Tibial nerve (tissue), 4 donors: Measurements from ENCODE around the gene UPB1. TPM values are rescaled to one million over a fixed set of nuclear protein-coding genes. Genes with fewer than 3 reads are reported as not detected.
A peak's percentile ranks its signal among the peaks of the same experiment; 100 is the strongest.

Source experiments
- DNase-seq, 2 donors: peaks; one replicate each; pipeline ENCODE4 v3.0.0-alpha.2; 2019; ENCODE audit warnings: low spot score in 2 of 2
- H3K27ac ChIP-seq, 4 donors: fragments of 200-600 bp; sonication (generic) in 3 of 4; one replicate each; pipeline ENCODE4 v1.5.1; 2017 to 2019; ENCODE audit warnings: mild to moderate bottlenecking in 1 of 4
- H3K27me3 ChIP-seq, 2 donors: fragments of 200-600 bp; sonication (generic) in 1 of 2; one replicate each; pipeline versions ENCODE4 v1.5.1 to v1.6.0; 2017 to 2019
- H3K36me3 ChIP-seq, 3 donors: fragments of 200-600 bp; sonication (generic); one replicate each; pipeline ENCODE4 v1.5.1; 2018 to 2019
- H3K4me1 ChIP-seq, 4 donors: fragments of 200-600 bp; sonication (generic) in 3 of 4; one replicate each; pipeline ENCODE4 v1.5.1; 2017 to 2019
- H3K4me3 ChIP-seq, 4 donors: fragments of 200-600 bp; sonication (generic) in 3 of 4; one replicate each; pipeline ENCODE4 v1.5.1; 2017 to 2019; ENCODE audit warnings: mild to moderate bottlenecking in 1 of 4, moderate library complexity in 1 of 4
- H3K9me3 ChIP-seq, 4 donors: fragments of 200-600 bp; sonication (generic) in 3 of 4; one replicate each; pipeline ENCODE4 v1.5.1; 2017 to 2019
- CTCF ChIP-seq, 5 experiments: fragments of 200-600 bp in 3 of 5; fragments of 450-650 bp in 2 of 5; sonication (generic) in 3 of 5; IDR thresholded peaks; one replicate each; pipeline ENCODE4 v1.5.1; 2016 to 2019; ENCODE audit warnings: antibody characterized with exemption in 5 of 5, mild to moderate bottlenecking in 3 of 5, moderate library complexity in 2 of 5
- EP300 ChIP-seq, 2 donors: sonication (generic); formaldehyde crosslinking; IDR thresholded peaks; one replicate each; pipeline ENCODE4 v1.6.1; 2017; ENCODE audit warnings: antibody characterized with exemption in 2 of 2, mild to moderate bottlenecking in 1 of 2
- POLR2A ChIP-seq, 2 donors: fragments of 450-650 bp; IDR thresholded peaks; one replicate each; pipeline ENCODE4 v1.6.1; 2017; ENCODE audit warnings: antibody characterized with exemption in 2 of 2, mild to moderate bottlenecking in 2 of 2, moderate library complexity in 2 of 2
- WGBS, 2 donors: methylation state at CpG; one replicate each; pipeline ENCODE4 v1.1.5; 2018; 5-methylcytosine and 5-hydroxymethylcytosine counted together
- total RNA-seq, 4 donors: library from RNA; depleted of rRNA; stranded (reverse); fragments of >200 nt; gene quantifications; one replicate each; pipeline ENCODE4 v1.1.0, GENCODE V29; 2016

UPB1 gene
- total RNA-seq, 4 donors from 2014 or later = 0.44 to 0.98 (median 0.63) TPM; not detected in 1

- H3K36me3 ChIP-seq = no peaks in the 10 kb centered on the region
- DNase-seq = peak in 1 of 2 donors; percentile 65
- no peak overlapping the region for H3K4me3 ChIP-seq
- H3K27ac ChIP-seq = no peak overlapping the region
- no peaks in the 10 kb centered on the region for H3K9me3 ChIP-seq
- TF ChIP-seq CTCF (IDR thresholded peaks at IDR 0.05) = peak; percentile 24 to 50 (median 33)
- TF ChIP-seq EP300 (IDR thresholded peaks at IDR 0.05) = no peak
- peaks cover 0 to 19% (median 5%) of the 10 kb centered on the region in 4 donors for H3K4me1 ChIP-seq
- 70 to 77% methylated on average over 7 of the region's 7 CpGs for WGBS, 2 donors
- H3K27me3 ChIP-seq = no peaks in the 10 kb centered on the region
These were observed 8.2 kb downstream of the UPB1 start for GRCh38 chr22:24503137-24503842.

GRCh38 chr22:24503843-24504338 lies 8.8 kb downstream of the UPB1 start:
- no peak overlapping the region for H3K4me3 ChIP-seq
- 81 to 87% methylated on average over 5 of the region's 5 CpGs for WGBS, 2 donors
- H3K27ac ChIP-seq = no peak overlapping the region
- no peak for DNase-seq
- no peaks in the 10 kb centered on the region for H3K36me3 ChIP-seq
- no peaks in the 10 kb centered on the region for H3K9me3 ChIP-seq
- peaks cover 0 to 19% (median 5%) of the 10 kb centered on the region in 4 donors for H3K4me1 ChIP-seq
- no peaks in the 10 kb centered on the region for H3K27me3 ChIP-seq
- no peak for TF ChIP-seq EP300 (IDR thresholded peaks at IDR 0.05)

- Histone ChIP-seq H3K27me3 (no peaks in the 10 kb centered on the region), H3K36me3 (no peaks in the 10 kb centered on the region), H3K4me1 (peaks cover 0 to 19% (median 5%) of the 10 kb centered on the region in 4 donors), H3K4me3 (no peak overlapping the region), H3K9me3 (no peaks in the 10 kb centered on the region), H3K27ac (no peak overlapping the region)
- no peak for TF ChIP-seq CTCF (IDR thresholded peaks at IDR 0.05)
- no peak for TF ChIP-seq EP300 (IDR thresholded peaks at IDR 0.05)
- TF ChIP-seq POLR2A (IDR thresholded peaks at IDR 0.05) = no peak
- WGBS, 2 donors = 82 to 94% methylated on average over 2 of the region's 2 CpGs
- DNase-seq = no peak
These were observed 9.4 kb downstream of the UPB1 start for GRCh38 chr22:24504540-24504939.

GRCh38 chr22:24504956-24505736 lies 10.0 kb downstream of the UPB1 start:
- H3K27ac ChIP-seq = no peak overlapping the region
- no peaks in the 10 kb centered on the region for H3K36me3 ChIP-seq
- WGBS, 2 donors = 90 to 91% methylated on average over 3 of the region's 3 CpGs
- H3K27me3 ChIP-seq = no peaks in the 10 kb centered on the region
- H3K4me1 ChIP-seq = peaks cover 0 to 19% (median 5%) of the 10 kb centered on the region in 4 donors
- H3K9me3 ChIP-seq = no peaks in the 10 kb centered on the region
- TF ChIP-seq EP300 (IDR thresholded peaks at IDR 0.05) (no peak), CTCF (IDR thresholded peaks at IDR 0.05) (no peak), POLR2A (IDR thresholded peaks at IDR 0.05) (no peak)
- DNase-seq = no peak
- H3K4me3 ChIP-seq = no peak overlapping the region

- Histone ChIP-seq H3K27me3 (no peaks in the 10 kb centered on the region), H3K4me1 (peaks cover 0 to 34% (median 10%) of the 10 kb centered on the region in 4 donors), H3K27ac (no peak overlapping the region), H3K36me3 (no peaks in the 10 kb centered on the region), H3K9me3 (no peaks in the 10 kb centered on the region), H3K4me3 (no peak overlapping the region)
- 64 to 72% methylated on average over 6 of the region's 6 CpGs for WGBS, 2 donors
- no peak for DNase-seq
- no peak for TF ChIP-seq CTCF (IDR thresholded peaks at IDR 0.05)
- no peak for TF ChIP-seq POLR2A (IDR thresholded peaks at IDR 0.05)
- no peak for TF ChIP-seq EP300 (IDR thresholded peaks at IDR 0.05)
These were observed 11.8 kb downstream of the UPB1 start for GRCh38 chr22:24506802-24507438.
